HG02970 (cell line): ENCODE measurements around the gene KHDC4.
"Not testable (repeated sequence)": the region's sequence is repeated elsewhere in the genome, so short reads cannot be mapped to it uniquely, and the experiment has no call there.

Experiments used
- ATAC-seq: cut with Tn5 transposase; IDR thresholded peaks from one replicate; pipeline ENCODE4 v1.9.1; 2021; ENCODE audit warnings: mild to moderate bottlenecking, moderate library complexity, moderate number of reproducible peaks; ENCODE audit not compliant: unreplicated experiment, low FRiP score

KHDC4 gene

GRCh38 chr1:155911156-155912055 lies 22.8 kb downstream of the KHDC4 start, which contains the start of gene RIT1:
Gene RIT1, minus strand, starts transcription at chr1:155911349. Its CDS starts 588 bp downstream, at chr1:155910761.
- ATAC-seq, result peak; percentile 75

GRCh38 chr1:155910621-155911121 lies 23.5 kb downstream of the KHDC4 start:
- ATAC-seq, result peak; percentile 17

GRCh38 chr1:155909894-155910293 lies 24.3 kb downstream of the KHDC4 start:
- no peak for ATAC-seq

- ATAC-seq, result no peak
Observed at GRCh38 chr1:155904261-155904660, 30.0 kb downstream of the KHDC4 start.

- ATAC-seq, result no peak
Observed at GRCh38 chr1:155900161-155900560, 34.1 kb downstream of the KHDC4 start.

GRCh38 chr1:155899683-155900082 lies 34.5 kb downstream of the KHDC4 start:
- ATAC-seq, result no peak

- no peak for ATAC-seq
Observed at GRCh38 chr1:155898888-155899287, 35.3 kb downstream of the KHDC4 start.

- no peak for ATAC-seq
Observed at GRCh38 chr1:155897746-155898145, 36.5 kb downstream of the KHDC4 start.

GRCh38 chr1:155896476-155896875 lies 37.7 kb downstream of the KHDC4 start:
- ATAC-seq, result not testable (repeated sequence)

GRCh38 chr1:155895617-155896016 lies 38.6 kb downstream of the KHDC4 start:
- ATAC-seq, result not testable (repeated sequence)

GRCh38 chr1:155893389-155894142 lies 40.6 kb downstream of the KHDC4 start:
- no peak for ATAC-seq

GRCh38 chr1:155892796-155893195 lies 41.4 kb downstream of the KHDC4 start:
- no peak for ATAC-seq

- ATAC-seq, result no peak
Observed at GRCh38 chr1:155890251-155890650, 44.0 kb downstream of the KHDC4 start.

- no peak for ATAC-seq
Observed at GRCh38 chr1:155889566-155889965, 44.6 kb downstream of the KHDC4 start.

GRCh38 chr1:155888481-155888880 lies 45.7 kb downstream of the KHDC4 start:
- ATAC-seq, result no peak

- ATAC-seq, result no peak
Observed at GRCh38 chr1:155884982-155885381, 49.2 kb downstream of the KHDC4 start.

GRCh38 chr1:155884031-155884960 lies 49.9 kb downstream of the KHDC4 start:
- no peak for ATAC-seq

GRCh38 chr1:155882766-155883165 lies 51.4 kb downstream of the KHDC4 start:
- no peak for ATAC-seq

GRCh38 chr1:155882235-155882634 lies 52.0 kb downstream of the KHDC4 start:
- ATAC-seq, result no peak

- no peak for ATAC-seq
Observed at GRCh38 chr1:155880950-155881349, 53.3 kb downstream of the KHDC4 start.
